Naive thymus-derived CD8-positive, alpha-beta T cell (primary cell): ENCODE data around the gene BLACAT1. TPM values are rescaled to one million over a fixed set of nuclear protein-coding genes. Genes with fewer than 3 reads are reported as not detected.
A peak's percentile ranks its signal among the peaks of the same experiment; 100 is the strongest.
"Not testable (repeated sequence)": the region's sequence is repeated elsewhere in the genome, so short reads cannot be mapped to it uniquely, and the experiment has no call there.

ENCODE experiments used
- ATAC-seq, 2 donors: fragments of 150-1000 bp; cut with Tn5 transposase in 1 of 2; sonication (Bioruptor Pico), chemical (Tn5 transposase) in 1 of 2; 1 replicate in 1 of 2; 2 replicates in 1 of 2; pipeline ENCODE4 v1.10.0; 2021; ENCODE audit warnings: mild to moderate bottlenecking in 2 of 2, moderate library complexity in 2 of 2
- POLR2A ChIA-PET: fragments of 350-600 bp; sonication (Branson Sonifier 250); formaldehyde crosslinking; loops from one replicate; lab custom pipeline; 2021; ENCODE audit warnings: antibody characterized with exemption; lab: Charles Lee
- DNase-seq, 10 donors: peaks; one replicate each; pipeline versions ENCODE4 v3.0.0 to v3.0.0-alpha.2; 2020 to 2022
- H3K27ac Mint-ChIP-seq, 10 donors: one replicate each; pipeline ENCODE4 v1.8.0; 2020 to 2022; ENCODE audit warnings: mild to moderate bottlenecking in 10 of 10, mixed read lengths in 10 of 10, moderate library complexity in 4 of 10, inconsistent platforms in 1 of 10
- H3K27me3 Mint-ChIP-seq, 5 donors: one replicate each; pipeline ENCODE4 v1.8.0; 2021 to 2022; ENCODE audit warnings: mixed read lengths in 5 of 5
- H3K36me3 Mint-ChIP-seq, 3 donors: one replicate each; pipeline ENCODE4 v1.8.0; 2020 to 2022; ENCODE audit warnings: mixed read lengths in 3 of 3, mild to moderate bottlenecking in 2 of 3, inconsistent platforms in 1 of 3
- H3K4me1 Mint-ChIP-seq, 4 donors: one replicate each; pipeline ENCODE4 v1.8.0; 2021 to 2022; ENCODE audit warnings: mixed read lengths in 4 of 4
- H3K4me3 Mint-ChIP-seq, 10 donors: one replicate each; pipeline ENCODE4 v1.8.0; 2020 to 2022; ENCODE audit warnings: mild to moderate bottlenecking in 10 of 10, mixed read lengths in 10 of 10, moderate library complexity in 6 of 10, inconsistent platforms in 1 of 10
- H3K9me3 Mint-ChIP-seq, 9 donors: one replicate each; pipeline ENCODE4 v1.8.0; 2020 to 2022; ENCODE audit warnings: mixed read lengths in 9 of 9, mild to moderate bottlenecking in 3 of 9, inconsistent platforms in 1 of 9, moderate library complexity in 1 of 9
- polyA plus RNA-seq, 3 donors: library from polyadenylated mRNA; unstranded; fragments of 300-500 nt; fragmentation: Illumina TruSeq; gene quantifications; one replicate each; pipeline ENCODE4 v1.2.3, GENCODE V29; 2021
- total RNA-seq, 8 experiments: library from RNA in 2 of 8; stranded (reverse) in 2 of 8; gene quantifications; one replicate each; pipeline ENCODE4 v1.2.3 and lab custom pipeline; 2021 to 2026

Gene BLACAT1
- total and polyA plus RNA-seq, 5 experiments from 2014 or later, result 0.11 to 0.31 TPM; not detected in 3

GRCh38 chr1:205494115-205494514, 38.3 kb upstream of the BLACAT1 start:
- DNase-seq (no peak), ATAC-seq (no peak)
- H3K4me3 Mint-ChIP-seq, result no peak overlapping the region
- POLR2A ChIA-PET, result no interaction called here
- H3K4me1 Mint-ChIP-seq, result peaks cover 0 to 3% (median 0%) of the 10 kb centered on the region in 4 donors
- no peaks in the 10 kb centered on the region for H3K9me3 Mint-ChIP-seq
- no peak overlapping the region for H3K27ac Mint-ChIP-seq
- peaks cover 5 to 52% (median 28%) of the 10 kb centered on the region in 5 donors for H3K27me3 Mint-ChIP-seq
- H3K36me3 Mint-ChIP-seq, result peaks cover 0 to 2% (median 0%) of the 10 kb centered on the region in 3 donors

- Mint-ChIP-seq H3K4me1 (peaks cover 0 to 3% (median 0%) of the 10 kb centered on the region in 4 donors), H3K36me3 (peaks cover 0 to 2% (median 0%) of the 10 kb centered on the region in 3 donors), H3K9me3 (no peaks in the 10 kb centered on the region), H3K27ac (no peak overlapping the region), H3K27me3 (peaks cover 7 to 52% (median 28%) of the 10 kb centered on the region in 5 donors), H3K4me3 (no peak overlapping the region)
- DNase-seq (no peak), ATAC-seq (no peak)
- POLR2A ChIA-PET, result no interaction called here
These were observed 37.6 kb upstream of the BLACAT1 start for GRCh38 chr1:205493241-205494085.

- no peak for ATAC-seq
- POLR2A ChIA-PET, result no interaction called here
- Mint-ChIP-seq H3K4me3 (no peak overlapping the region), H3K9me3 (no peaks in the 10 kb centered on the region), H3K36me3 (peaks cover 0 to 2% (median 0%) of the 10 kb centered on the region in 3 donors), H3K4me1 (peaks cover 0 to 6% (median 2%) of the 10 kb centered on the region in 4 donors), H3K27me3 (peaks cover 12 to 56% (median 33%) of the 10 kb centered on the region in 5 donors), H3K27ac (no peak overlapping the region)
- DNase-seq, result peak in 1 of 10 donors; percentile 7
These were observed 36.9 kb upstream of the BLACAT1 start for GRCh38 chr1:205492774-205493173.

GRCh38 chr1:205492201-205492667, 36.4 kb upstream of the BLACAT1 start:
- DNase-seq (peak in 1 of 10 donors; percentile 38), ATAC-seq (no peak)
- POLR2A ChIA-PET, result no interaction called here
- peaks cover 0 to 2% (median 0%) of the 10 kb centered on the region in 3 donors for H3K36me3 Mint-ChIP-seq
- no peak overlapping the region for H3K4me3 Mint-ChIP-seq
- H3K4me1 Mint-ChIP-seq, result peaks cover 0 to 6% (median 2%) of the 10 kb centered on the region in 4 donors
- H3K27me3 Mint-ChIP-seq, result peaks cover 12 to 59% (median 33%) of the 10 kb centered on the region in 5 donors
- H3K9me3 Mint-ChIP-seq, result no peaks in the 10 kb centered on the region
- peak overlapping the region in 1 of 10 donors; percentile 59 for H3K27ac Mint-ChIP-seq

DNA sequence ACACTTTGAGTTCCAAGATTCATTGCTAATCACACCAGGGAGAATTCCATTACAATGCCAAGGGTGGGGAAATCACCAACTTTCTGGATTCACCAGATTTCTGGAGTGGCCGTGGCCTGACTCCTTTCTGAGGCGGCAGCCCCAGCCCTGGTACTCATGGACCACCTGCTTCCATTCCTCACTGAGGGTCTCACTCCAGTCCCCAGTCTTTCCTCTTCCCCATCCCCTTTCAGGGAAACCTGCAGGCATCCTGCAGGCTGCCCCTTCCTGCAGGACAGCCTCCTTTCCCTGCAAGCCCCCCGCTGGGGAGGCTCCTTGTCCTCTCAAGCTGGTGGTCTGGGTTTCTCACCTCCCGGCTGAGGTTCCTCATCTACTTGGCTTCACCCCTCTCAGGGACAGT, 35.9 kb upstream of the BLACAT1 start:
- no peak for ATAC-seq

DNA sequence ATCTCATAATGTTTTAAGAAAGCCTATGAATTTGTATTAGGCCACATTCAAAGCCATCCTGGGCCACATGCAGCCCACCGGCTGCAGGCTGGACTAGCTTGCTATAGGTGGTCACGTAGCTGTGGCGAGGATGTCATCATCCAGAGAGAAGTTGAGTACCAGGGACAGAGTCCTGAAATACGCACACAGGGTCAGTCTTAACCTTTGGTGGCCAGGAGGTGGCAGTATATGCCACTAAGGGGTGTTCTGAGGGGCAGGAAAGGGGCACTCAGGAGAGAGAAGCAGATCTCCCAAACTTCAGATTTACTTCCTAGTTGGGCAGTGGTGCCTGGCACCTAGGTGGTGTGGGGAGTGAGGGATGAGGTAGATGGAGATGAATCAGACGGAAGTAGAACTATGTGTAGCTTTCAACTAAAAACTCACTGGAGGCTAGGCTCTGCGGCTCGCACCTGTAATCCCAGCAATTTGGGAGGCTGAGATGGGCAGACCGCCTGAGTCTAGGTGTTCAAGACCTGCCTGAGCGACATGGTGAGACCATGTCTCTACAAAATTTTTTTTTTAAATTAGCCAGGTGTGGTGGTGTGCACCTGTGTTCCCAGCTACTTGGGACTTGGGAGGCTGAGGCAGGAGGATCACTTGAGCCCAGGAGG, 32.4 kb upstream of the BLACAT1 start:
- Mint-ChIP-seq H3K36me3 (no peaks in the 10 kb centered on the region), H3K4me3 (no peak overlapping the region), H3K4me1 (peaks cover 9 to 18% (median 11%) of the 10 kb centered on the region in 4 donors), H3K9me3 (no peaks in the 10 kb centered on the region), H3K27ac (no peak overlapping the region), H3K27me3 (peaks cover 17 to 60% (median 36%) of the 10 kb centered on the region in 5 donors)
- DNase-seq, result peak; percentile 24 to 69 (median 46)
- peak; percentile 74 to 76 for ATAC-seq
- POLR2A ChIA-PET, result interaction anchor here (0.6 to 1.4 kb wide), 4 partner anchors 36 to 215 kb away, joined by 3 read pairs; partner anchors contain the start of gene ELK4

More for the DNA sequence above, 35.9 kb upstream of the BLACAT1 start:
- Mint-ChIP-seq H3K9me3 (no peaks in the 10 kb centered on the region), H3K4me1 (peaks cover 0 to 6% (median 2%) of the 10 kb centered on the region in 4 donors), H3K27me3 (peaks cover 12 to 60% (median 34%) of the 10 kb centered on the region in 5 donors), H3K36me3 (peaks cover 0 to 2% (median 0%) of the 10 kb centered on the region in 3 donors), H3K27ac (no peak overlapping the region), H3K4me3 (no peak overlapping the region)
- POLR2A ChIA-PET, result no interaction called here
- peak in 1 of 10 donors; percentile 10 for DNase-seq

DNA sequence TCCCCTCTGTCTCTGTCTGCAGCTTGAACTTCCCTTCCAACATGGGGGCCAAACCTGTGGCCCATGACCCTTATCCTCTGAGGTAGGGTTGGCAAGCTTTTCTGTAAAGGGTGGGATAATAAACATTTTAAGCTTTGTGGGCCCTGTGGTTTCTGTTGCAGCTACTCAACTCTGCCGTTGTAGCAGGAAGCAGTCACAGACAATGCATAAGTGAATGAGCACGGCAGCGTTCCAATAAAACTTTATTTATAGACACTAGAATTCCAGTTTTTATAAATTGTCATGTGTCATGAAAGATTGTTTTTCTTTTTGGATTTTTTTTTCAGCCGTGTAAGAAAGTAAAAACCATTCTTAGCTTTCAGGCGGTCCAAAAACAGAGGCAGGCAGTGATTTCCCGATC, 30.4 kb upstream of the BLACAT1 start:
- POLR2A ChIA-PET, result interaction anchor here (1.6 to 1.9 kb wide), 3 partner anchors 46 to 211 kb away, joined by 3 to 7 read pairs (median 4); no protein-coding TSS in a partner anchor

GRCh38 chr1:205484985-205485967, 29.4 kb upstream of the BLACAT1 start:
- Mint-ChIP-seq H3K4me3 (no peak overlapping the region), H3K27ac (no peak overlapping the region), H3K4me1 (peaks cover 20 to 44% (median 34%) of the 10 kb centered on the region in 4 donors)

More for the DNA sequence above, 30.4 kb upstream of the BLACAT1 start:
- H3K27me3 Mint-ChIP-seq, result peaks cover 21 to 54% (median 31%) of the 10 kb centered on the region in 5 donors
- no peak for ATAC-seq
- H3K4me1 Mint-ChIP-seq, result peaks cover 13 to 34% (median 25%) of the 10 kb centered on the region in 4 donors
- H3K36me3 Mint-ChIP-seq, result no peaks in the 10 kb centered on the region
- no peak overlapping the region for H3K4me3 Mint-ChIP-seq
- no peaks in the 10 kb centered on the region for H3K9me3 Mint-ChIP-seq
- DNase-seq, result no peak
- H3K27ac Mint-ChIP-seq, result no peak overlapping the region

DNA sequence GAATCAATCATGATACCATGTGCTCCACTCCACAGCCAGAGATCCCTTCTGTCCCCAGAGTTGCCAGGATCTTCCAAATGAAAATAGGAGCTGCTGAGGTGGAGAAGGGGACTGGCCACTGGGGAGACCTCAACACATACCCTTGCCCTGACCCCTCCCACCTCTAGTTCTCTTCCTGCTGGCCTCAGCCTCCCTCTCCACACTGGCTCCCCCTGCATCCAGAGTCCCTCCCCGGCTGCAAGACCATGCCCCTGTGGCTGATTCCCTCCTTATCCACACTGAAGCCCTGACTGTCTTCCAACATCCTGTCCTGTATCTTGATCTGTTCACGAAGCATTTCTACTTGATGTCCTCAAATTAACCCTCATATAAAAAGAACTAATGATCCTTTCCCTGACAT, 27.5 kb upstream of the BLACAT1 start:
- H3K27ac Mint-ChIP-seq, result peak overlapping the region in 3 of 10 donors; percentile 20 to 54 (median 53)
- peaks cover 23 to 55% (median 45%) of the 10 kb centered on the region in 4 donors for H3K4me1 Mint-ChIP-seq
- no peak for DNase-seq
- H3K4me3 Mint-ChIP-seq, result no peak overlapping the region
- peaks cover 21 to 55% (median 29%) of the 10 kb centered on the region in 5 donors for H3K27me3 Mint-ChIP-seq
- POLR2A ChIA-PET, result interaction anchor here (1.3 kb wide), 1 partner anchor 162 kb away, joined by 3 read pairs; the partner anchor contains the start of gene NUAK2
- ATAC-seq, result no peak
- H3K36me3 Mint-ChIP-seq, result no peaks in the 10 kb centered on the region
- no peaks in the 10 kb centered on the region for H3K9me3 Mint-ChIP-seq

More at GRCh38 chr1:205484985-205485967, 29.4 kb upstream of the BLACAT1 start:
- DNase-seq (peak; percentile 41 to 84 (median 71)), ATAC-seq (peak; percentile 69 to 79)
- POLR2A ChIA-PET, result interaction anchor here (0.6 to 1.9 kb wide), 8 partner anchors 39 to 212 kb away, joined by 3 to 7 read pairs (median 3); no protein-coding TSS in a partner anchor
- Mint-ChIP-seq H3K9me3 (no peaks in the 10 kb centered on the region), H3K36me3 (no peaks in the 10 kb centered on the region), H3K27me3 (peaks cover 23 to 58% (median 33%) of the 10 kb centered on the region in 5 donors)

DNA sequence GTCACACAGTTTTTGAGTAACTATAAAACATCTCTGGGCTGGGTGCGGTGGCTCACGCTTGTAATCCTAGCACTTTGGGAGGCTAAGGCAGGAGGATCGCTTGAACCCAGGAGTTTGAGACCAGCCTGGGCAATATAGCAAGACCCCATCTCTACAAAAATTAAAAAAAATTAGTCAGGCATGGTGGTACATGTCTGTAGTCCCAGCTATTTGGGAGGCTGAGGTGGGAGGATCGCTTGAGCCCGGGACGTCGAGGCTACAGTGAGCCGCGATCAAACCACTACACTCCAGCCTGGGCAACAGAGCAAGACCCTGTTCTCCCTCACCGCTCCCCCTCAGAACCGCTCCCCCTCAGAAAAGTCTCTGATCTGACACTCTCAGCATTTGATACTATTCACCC, 26.7 kb upstream of the BLACAT1 start:
- H3K4me3 Mint-ChIP-seq, result peak overlapping the region in 3 of 10 donors; percentile 12 to 47 (median 26)
- H3K9me3 Mint-ChIP-seq, POLR2A ChIA-PET, DNase-seq, H3K36me3 Mint-ChIP-seq, ATAC-seq: not testable (repeated sequence)
- H3K4me1 Mint-ChIP-seq, result peaks cover 22 to 49% (median 45%) of the 10 kb centered on the region in 4 donors
- peaks cover 17 to 50% (median 24%) of the 10 kb centered on the region in 5 donors for H3K27me3 Mint-ChIP-seq
- H3K27ac Mint-ChIP-seq, result peak overlapping the region in 3 of 10 donors; percentile 3 to 86 (median 22)

GRCh38 chr1:205481629-205482151, 25.8 kb upstream of the BLACAT1 start:
- Mint-ChIP-seq H3K36me3 (no peaks in the 10 kb centered on the region), H3K27ac (peak overlapping the region; percentile 41 to 93 (median 78)), H3K4me1 (peaks cover 22 to 49% (median 45%) of the 10 kb centered on the region in 4 donors), H3K4me3 (peak overlapping the region in 9 of 10 donors; percentile 37 to 76 (median 54)), H3K9me3 (peaks cover 0 to 1% (median 0%) of the 10 kb centered on the region in 9 donors), H3K27me3 (peaks cover 16 to 48% (median 25%) of the 10 kb centered on the region in 5 donors)
- POLR2A ChIA-PET, result no interaction called here
- ATAC-seq (peak in 1 of 2 donors; percentile 20), DNase-seq (no peak)
